NCI-H2171 treated with DMSO at 0.1 percent for 48 hours (cell line): ENCODE measurements around the gene POLE4.

Source experiments
- DNase-seq: peaks from one replicate; lab custom pipeline; 2025; lab: John Stamatoyannopoulos, UW

Gene POLE4

DNA sequence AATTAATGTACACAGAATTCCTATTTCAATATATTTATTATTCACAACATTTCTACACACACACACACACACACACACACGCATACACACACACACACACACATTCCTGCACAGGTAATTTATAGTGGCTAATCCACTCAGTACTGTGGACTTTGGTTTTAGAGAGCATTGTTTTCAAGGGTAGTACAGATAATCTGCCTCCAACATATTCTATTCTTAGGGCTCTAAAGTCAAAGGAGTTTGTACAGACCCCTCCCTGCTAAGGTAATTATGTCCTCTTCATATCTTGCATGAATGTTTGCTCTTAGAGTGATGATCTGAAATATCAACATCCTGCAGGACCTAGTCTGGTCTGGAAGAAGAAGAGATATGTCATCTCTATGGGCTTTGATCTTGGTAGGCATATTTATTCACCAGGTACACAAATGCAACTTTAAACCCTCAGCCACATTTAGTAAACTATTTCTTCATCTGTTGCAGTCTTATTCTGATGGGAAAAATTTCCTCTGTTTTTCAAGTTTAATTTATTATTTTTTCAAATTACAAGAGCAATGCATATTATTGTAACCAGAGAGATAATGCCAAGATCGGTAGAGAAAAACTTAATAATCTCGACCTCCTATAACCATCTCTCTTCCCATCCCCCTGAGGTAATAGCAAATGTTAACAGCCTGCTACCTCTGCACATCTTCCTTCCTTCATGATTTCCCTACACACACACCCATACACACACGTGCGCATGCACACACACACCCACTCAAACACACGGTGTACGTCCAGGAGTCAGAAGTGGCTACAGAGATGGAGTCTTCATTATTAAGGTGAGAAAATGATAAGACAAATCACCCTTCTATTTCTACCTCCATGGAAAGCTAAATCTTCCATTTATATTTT, 18.3 kb upstream of the POLE4 start:
- no peak for DNase-seq

DNA sequence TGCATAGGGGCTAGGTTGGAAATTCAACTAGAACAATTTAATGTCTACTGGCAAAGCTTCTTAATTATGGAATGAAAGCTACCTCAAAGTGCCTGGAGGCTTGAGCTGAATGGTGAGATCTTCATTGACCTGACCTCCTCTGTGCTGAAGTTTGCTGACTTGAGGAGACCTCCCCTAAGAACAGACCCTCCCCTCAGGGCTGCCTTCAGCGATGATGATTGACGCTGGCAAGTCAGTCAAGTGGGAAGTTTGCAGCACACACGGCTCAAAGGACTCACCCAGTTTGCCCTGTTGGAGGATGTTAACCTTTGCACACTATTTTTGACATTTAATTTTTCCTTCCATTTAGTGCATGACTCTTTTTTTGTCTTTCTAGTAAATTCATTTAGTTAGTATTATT, 17.2 kb upstream of the POLE4 start:
- DNase-seq, result no peak

DNA sequence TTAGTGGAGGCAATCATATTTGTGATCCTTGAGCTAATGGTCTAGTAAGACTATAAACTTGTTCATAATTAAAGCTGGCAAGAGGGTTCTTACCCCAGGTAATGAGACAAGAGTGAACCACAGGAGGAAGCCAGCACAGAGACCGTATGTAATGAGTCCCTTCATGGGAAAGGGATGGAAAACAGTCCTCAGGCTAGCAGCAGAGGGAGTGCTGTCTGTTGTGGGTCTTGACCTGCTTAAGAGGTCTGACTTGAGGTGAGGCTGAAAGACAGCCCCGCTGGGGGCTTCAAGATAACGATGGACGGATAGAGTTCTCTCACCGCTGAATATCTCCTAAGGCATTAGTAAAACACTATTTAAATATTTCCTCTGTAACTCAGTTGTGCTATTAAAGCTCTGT, 16.2 kb upstream of the POLE4 start:
- no peak for DNase-seq

DNA sequence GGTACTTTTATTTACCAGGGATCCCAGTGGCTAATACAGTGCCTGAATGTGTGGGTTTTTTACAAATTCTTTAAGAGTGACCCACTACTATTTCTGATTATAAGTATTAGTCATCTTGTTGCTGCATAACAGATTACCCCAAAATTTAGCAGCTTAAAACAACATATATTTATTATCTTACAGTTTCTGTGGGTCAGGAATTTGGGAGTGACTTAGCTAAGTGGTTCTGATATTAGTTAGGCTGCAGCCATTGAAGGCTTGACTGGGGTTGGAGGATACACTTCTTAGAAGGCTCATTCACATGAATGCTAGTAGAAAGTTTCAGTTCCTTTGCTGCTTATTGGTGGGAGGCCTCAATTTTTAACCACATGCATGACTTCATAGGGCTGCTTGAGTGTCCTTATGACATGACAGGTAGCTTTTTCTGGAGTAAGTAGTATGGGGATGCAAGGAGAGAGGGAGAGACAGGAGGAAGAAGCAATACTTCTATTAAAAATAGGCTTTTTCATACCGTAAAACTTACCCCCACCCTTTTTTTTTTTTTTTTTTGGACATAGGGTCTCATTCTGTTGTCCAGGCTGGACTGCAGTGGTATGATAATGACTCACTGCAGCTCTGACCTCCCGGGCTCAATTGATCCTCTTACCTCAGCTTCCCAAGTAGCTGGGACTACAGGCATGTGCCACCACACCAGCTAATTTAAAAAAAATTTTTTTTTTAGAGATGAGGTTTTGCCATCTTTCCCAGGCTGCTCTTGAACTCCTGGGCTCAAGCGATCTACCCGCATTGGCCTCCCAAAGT, 13.3 kb upstream of the POLE4 start:
- DNase-seq, result no peak

DNA sequence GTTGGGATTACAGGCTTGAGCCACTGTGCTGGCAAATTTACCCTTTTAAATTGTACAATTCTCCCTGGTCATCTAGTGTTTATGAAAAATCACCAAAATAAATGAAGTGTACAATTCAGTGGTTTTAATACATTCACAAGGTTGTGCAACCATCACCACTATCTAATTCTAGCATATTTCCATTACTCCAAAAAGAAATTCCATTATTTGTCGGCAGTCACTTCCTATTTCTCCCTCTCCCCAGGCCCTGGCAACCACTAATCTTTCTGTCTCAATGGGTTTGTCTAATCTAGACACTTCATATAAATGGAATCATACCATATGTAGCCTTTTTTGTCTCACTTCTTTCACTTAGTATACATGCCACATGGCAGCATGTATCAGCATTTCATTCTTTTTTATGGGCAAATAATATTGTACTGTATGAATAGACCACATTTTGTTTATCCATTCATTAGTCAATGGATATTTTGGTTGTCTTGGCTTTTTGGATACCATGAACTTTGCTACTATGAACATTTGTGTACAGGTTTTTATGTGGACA, 12.6 kb upstream of the POLE4 start:
- DNase-seq, result no peak

DNA sequence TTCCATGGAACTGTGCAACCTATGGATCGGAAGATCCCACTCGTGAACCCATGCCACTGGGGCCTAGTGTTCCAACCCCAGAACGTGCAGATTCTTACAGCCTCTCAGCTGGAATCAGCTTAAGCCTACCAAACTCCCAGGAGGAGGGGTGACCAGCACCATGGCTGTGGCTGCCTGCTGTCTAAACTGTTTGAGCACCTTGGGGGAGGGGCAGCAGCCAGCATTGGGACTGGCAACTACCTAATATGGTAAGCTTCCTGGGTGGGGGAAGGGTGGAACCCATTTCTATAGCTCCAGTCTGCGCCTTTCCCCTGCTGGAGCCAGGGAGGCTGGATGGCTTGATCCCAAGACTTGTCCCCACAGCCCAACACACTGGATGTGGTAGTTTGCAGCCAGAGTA, 10.7 kb upstream of the POLE4 start:
- DNase-seq, result no peak

DNA sequence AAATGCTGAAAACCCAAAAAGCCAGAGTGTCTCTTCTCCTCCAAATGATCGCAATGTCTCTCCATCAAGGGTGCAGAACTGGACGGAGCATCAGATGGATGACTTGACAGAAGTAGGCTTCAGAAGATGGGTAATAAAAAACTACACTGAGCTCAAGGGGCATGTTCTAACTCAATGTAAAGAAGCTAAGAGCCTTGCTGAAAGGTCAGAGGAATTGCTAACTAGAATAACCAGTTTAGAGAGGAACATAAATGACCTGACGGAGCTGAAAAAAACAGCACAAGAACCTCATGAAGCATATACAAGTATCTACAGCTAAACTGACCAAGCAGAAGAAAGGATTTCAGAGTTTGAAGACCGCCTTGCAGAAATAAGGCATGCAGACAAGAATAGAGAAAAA, 9.7 kb upstream of the POLE4 start:
- DNase-seq, result no peak

DNA sequence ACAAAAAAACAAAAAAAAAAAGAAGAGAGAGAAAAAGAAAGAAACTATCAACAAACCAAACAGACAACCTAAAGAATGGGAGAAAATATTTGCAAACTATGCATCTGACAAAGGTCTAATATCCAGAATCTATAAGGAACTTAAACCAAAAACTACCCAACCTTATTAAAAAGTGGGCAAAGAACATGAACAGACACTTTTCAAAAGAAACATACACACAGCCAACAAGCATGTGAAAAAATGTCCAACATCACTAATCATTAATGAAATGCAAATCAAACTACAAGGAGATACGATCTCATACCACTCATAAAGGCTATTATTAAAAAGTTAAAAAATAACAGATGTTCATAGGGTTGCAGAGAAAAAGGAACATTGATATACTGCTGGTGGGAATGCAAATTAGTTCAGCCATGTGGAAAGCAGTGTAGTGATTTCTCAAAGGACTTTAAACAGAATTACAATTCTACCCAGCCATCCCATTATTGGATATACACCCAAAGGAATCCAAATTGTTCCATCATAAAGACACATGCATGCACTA, 7.2 kb upstream of the POLE4 start:
- DNase-seq, result no peak

DNA sequence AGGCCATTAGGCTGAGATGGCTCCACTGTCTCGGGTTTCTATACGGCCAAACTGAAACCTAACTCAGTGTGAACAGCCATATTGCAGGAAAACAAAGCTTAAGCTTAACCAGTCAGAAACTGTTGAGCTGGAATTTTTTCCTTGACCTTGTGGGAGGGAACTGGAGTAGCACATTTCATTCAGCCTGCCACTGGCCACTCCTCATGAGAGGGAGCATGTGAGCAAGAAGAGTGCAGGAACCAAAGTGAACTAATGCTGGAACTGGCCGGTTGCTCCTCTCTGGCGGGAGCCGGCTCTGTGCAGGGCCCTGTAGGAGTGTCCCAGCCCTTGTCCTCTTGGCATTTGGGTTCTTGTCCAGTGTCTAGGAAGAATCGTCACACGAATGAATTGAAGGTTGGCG, 5.9 kb upstream of the POLE4 start:
- DNase-seq, result no peak

DNA sequence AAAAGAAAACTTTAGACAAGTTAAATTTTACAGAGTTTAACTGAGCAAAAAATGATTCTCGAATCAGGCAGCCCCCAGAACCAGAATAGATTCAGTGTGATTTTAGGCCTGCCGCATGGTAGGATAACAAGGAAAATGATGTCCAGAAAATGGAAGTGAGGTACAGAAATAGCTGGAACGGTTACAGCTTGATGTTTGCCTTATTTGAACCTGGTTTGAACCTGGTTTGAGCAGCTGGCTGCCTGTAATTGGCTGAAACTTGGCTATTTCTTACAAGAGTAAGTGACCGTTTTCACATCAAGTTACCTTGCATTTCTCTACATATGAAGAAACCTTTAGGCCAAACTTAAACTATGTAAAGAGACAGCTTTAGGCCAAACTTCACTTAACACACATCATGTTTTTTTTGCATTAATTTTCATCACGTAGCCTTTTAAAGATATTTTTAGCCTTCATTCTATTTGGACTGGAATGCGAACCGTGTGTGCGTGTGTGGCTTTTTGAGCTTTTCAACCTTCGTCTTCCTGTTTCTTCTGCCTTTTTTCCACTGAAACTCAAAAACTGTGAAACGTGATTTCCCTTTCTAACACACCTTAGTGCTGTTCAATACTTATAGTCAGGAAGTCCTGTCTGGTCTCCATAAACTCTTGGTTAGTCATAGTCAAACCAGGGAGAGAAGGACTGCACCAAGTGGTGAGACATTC, 4.5 kb upstream of the POLE4 start:
- DNase-seq, result no peak

DNA sequence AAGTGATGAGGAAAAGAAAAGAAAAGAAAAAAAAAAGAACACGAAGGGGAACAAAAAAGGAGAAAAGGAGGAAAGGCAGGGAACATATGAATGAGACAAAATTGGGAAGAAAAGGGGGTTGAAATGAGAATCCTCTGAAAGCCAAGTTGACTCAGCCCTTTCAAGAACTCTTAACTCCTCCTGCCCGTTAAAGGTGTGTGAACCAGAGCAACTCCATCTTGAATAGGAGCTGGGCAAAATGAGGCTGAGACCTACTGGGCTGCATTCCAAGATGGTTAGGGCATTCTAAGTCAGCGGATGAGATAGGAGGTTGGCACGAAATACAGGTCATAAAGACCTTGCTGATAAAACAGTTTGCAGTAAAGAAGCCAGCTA, 4.0 kb upstream of the POLE4 start:
- DNase-seq, result no peak

DNA sequence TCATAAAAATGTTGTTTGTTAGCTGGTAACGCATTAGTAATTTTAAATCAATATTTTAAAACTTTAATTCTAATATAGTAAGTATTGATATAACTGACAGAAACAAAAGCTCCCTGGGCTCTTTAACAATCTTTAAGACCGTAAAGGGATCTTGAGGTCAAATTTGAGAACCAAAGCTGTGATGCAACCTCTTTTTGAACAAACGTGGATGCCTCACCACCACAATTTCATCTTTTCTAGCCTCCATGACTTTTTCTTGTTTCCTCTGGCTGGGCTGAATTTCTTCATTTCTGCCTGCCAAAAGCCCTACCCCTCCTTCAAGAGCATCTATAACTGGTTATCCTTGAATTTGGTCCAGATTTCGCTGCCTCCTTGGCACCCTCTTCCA, 563 bp upstream of the POLE4 start:
- DNase-seq, result no peak

DNA sequence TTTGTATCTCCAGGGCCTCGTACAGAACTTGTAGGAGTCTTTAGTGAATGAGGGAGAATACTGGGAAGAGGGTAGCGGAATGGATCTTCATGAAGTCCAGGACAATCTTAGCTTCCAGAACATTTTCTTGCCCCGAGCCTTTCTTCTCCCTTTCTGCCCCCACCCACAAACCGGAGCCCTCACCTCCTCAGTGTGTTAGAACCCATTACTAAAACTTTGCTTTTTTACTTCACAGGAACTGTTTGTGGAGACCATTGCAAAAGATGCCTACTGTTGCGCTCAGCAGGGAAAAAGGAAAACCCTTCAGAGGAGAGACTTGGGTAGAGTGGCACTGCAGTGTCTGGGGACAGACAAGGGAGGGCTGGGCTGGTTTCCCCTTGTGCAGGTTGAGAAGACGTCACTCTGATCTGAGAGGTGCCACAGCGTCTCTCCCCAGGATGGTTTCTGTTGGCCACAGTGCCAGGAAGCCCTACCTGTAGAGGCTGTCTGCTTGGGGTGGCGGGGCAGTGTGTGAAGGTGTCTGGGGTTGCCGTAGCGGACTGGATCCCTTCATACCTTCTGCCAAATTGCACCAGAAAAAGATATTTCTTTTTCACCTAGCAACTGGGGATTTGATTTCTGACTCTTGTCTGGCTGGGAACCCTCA, 786 bp downstream of the POLE4 start:
- no peak for DNase-seq

DNA sequence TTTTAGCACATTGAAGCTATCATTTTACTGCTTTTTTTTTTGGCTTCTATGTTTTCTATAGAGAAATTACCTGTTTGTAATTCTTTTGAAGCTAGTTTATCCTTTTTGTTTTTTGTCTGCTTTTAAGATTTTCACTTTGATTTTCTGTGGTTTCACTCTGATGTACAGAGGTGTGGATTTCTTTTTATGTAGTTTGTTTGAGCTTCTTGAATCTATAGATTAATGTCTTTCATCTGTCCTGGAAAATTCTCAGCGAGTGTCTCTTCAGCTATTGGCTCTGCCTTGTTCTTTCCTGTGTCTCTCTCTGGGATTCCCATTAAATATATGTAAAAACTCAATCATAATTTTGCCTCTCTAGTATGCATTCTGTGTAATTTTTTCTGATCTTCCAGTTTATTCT, 8.4 kb downstream of the POLE4 start:
- DNase-seq, result no peak

DNA sequence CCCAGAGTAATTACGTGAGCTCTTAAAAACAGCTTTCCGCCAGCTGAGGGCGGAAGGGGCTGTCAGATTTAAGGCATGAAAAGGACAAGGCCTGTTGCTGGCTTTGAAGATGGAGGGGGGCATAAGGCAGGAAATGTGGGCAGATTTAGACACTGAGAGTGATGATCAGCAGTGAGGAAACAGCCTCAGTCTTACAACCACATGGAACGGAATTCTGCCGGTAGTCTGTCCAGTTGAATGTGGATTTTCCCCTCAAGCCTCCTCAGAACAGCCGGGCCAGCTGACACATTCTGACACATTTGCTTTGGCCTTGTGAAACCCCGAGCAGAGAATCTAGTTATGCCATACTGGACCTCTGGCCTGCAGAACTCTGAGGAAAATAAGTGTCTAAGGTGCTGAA, 16.6 kb downstream of the POLE4 start:
- DNase-seq, result no peak

DNA sequence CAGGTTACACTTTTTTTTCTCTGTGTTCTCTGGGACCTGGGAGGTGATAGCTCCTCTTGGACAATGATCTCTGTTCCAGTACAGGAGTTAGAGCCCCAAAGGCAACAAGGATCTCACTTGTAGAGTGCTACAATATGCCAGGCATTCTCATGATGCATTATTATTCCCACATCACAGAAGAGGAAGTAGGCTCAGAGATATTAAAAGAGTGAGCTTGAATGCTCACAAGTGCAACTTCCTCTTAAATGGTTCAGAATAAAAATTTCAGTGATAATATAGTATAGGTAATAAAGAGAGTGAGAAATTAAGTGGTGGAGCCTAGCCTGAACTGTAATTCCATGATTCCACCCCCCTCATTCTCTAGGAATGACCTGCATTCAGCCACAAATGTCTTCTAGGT, 21.4 kb downstream of the POLE4 start:
- no peak for DNase-seq

DNA sequence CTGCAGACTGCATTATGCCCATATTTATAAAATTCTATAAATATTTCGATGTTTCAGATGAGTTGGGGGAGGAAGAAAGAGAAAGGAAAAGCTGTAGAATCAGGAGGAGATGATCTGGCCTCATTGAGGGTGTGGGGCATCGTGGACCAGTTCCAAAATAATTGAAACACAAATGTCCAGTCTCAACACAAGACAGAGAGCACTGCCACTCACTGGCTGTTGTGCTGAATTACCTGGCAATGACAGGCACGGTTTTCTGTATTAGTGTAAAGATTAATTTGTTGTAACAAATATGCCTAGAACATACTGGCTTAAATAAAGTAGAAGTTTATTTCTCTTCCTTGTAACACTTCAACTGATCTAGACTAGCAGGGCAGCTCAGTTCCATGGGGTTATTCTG, 24.1 kb downstream of the POLE4 start:
- no peak for DNase-seq

DNA sequence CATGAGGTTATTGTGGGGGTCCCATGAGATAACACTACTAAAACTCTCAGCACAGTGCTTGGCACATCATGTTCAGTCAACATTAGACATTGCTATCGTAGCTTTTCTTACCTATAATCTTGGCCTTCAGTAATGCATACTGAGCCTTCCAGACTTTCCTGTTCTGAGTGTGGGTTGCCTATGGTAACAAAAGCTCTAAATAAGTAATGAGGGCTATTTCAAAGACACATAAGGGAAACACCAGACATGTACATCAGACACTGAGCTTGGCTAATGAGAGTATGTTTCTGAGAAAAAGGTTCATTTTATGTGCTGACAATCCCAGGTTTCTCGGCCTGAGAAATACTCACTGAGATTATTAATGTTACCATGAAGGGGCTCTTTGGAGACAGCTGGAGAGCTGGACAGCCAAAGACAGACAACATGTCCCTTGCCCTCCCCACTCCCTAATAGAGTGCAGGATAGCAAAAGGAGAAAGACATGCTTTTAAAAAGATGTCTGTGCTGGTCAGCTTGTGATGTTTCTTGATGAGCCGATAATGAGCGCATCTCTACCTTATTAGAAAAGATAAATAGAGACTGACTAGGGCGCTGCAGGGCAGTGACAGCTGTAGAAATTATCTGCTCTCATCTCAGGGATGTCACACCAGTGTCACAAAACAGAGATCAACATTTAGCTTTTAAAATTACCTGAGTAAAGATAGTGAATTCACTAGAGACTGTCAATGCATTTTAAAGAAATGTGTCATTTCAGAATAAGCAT, 25.4 kb downstream of the POLE4 start:
- no peak for DNase-seq

DNA sequence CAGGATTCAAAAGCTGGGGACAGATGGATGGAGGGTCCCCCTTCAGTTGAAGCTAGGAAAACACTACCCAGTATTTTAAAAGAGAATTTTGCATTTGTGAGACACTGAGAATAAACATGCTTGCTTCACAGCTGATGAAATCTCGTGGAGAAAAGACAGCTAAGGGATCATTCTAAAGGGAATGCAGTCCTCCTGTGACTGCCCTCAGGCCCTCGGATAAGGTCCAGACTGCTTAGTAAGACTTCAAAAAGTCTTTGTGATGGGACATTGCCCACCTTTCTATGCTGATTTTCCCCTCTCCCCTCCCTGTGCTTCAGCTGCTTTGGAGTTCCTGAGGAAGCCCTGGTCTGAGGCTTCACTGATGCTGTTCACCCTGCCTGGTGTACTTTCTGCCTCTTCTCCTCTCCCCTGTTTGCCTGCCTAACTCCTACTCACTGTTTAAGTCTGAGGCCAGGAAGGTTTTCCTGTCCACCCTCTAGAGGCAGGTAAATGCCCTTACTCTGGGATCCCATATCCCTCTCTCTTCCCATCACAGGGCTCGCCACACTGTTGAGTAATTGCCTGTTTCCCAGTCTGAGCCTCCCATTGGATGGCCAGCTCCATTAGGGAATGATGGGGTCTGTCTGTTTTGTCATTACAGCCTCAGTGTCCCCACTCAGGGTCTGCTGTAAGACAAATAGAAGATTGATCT, 26.6 kb downstream of the POLE4 start:
- DNase-seq, result no peak

DNA sequence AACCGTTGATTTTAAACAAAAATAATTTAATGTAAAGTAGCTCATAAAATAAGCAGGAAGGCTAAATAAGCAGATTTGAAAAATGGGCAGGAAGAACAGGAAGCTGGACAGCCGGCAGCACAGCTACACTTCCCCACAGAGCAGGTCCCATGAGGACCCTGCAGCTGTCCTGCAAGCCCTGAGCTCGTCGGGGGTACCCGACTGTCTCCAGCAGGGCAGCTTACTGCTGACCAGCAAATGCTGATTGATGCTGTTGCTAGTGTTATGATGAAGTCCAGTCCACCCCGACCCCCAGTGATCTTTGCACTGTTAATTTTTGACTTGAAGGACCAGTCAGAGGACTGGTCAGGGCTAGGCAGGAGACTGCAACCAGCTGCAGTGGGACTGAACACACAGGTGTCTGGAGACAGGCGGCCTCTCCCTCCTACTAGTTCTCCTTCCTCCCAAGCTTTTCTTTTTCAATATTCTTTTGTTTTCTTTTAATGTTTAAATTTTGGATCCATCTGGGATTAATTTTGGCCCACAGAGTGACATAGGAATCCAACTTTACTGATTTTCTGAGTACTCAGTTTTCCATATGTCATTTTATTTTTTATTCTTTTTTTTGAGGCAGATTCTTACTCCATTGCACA, 27.7 kb downstream of the POLE4 start:
- DNase-seq, result no peak
